Mucosa of descending colon (tissue), 3 donors: ENCODE measurements around the gene SP1. TPM values are rescaled to one million over a fixed set of nuclear protein-coding genes. Genes with fewer than 3 reads are reported as not detected.

Experiments
- ATAC-seq: fragments of 200-7000 bp; cut with Tn5 transposase; one replicate; pipeline ENCODE4 v1.9.1; 2020; ENCODE audit warnings: mild to moderate bottlenecking, moderate library complexity
- DNase-seq, 3 donors: peaks; one replicate each; pipeline ENCODE4 v3.0.0-alpha.2; 2020
- H3K36me3 ChIP-seq: fragments of 200-600 bp; one replicate; pipeline ENCODE4 v1.8.0; 2021; ENCODE audit warnings: low read depth, mild to moderate bottlenecking
- H3K4me1 ChIP-seq: fragments of 200-600 bp; one replicate; pipeline ENCODE4 v1.8.0; 2021; ENCODE audit warnings: low read depth, mild to moderate bottlenecking
- H3K4me3 ChIP-seq: fragments of 200-600 bp; one replicate; pipeline ENCODE4 v1.8.0; 2021; ENCODE audit warnings: mild to moderate bottlenecking
- H3K9me3 ChIP-seq: fragments of 200-600 bp; one replicate; pipeline ENCODE4 v1.8.0; 2021; ENCODE audit warnings: mild to moderate bottlenecking
- intact Hi-C, 2 donors: fragments of 100-400 bp; cut with DNase I in 1 of 2; cut with micrococcal nuclease in 1 of 2; formaldehyde crosslinking; loops; one replicate each; pipeline versions ENCODE4 v1.11.0 to v1.11.1; 2022; cut with DNase I, micrococcal nuclease
- total RNA-seq, 3 donors: library from RNA; stranded (reverse); fragmentation: NEBNext Ultra II Directional in 2 of 3; extraction: Animal tissue kit (Norgen Biotek cat#: 25700) in 2 of 3; gene quantifications; one replicate each; pipeline versions ENCODE4 v1.2.1 to v1.2.4, GENCODE V29; 2021 to 2023
- TF ChIP-seq, protein P1 (sequence below): fragments of 200-600 bp; IDR thresholded peaks from one replicate; pipeline ENCODE4 v1.8.0; 2022; ENCODE audit warnings: antibody characterized with exemption, mild to moderate bottlenecking
- donor health status: DM: no; HTN: no; CAD: no; lungs with moderate emphysema.
- donor health status: DM: no; HTN: no; CAD: no.
- donor health status: DM: no; HTN: yes; CAD: no.

Gene SP1
- total RNA-seq, 3 donors from 2014 or later, result 96.1 to 111 (median 105) TPM

DNA sequence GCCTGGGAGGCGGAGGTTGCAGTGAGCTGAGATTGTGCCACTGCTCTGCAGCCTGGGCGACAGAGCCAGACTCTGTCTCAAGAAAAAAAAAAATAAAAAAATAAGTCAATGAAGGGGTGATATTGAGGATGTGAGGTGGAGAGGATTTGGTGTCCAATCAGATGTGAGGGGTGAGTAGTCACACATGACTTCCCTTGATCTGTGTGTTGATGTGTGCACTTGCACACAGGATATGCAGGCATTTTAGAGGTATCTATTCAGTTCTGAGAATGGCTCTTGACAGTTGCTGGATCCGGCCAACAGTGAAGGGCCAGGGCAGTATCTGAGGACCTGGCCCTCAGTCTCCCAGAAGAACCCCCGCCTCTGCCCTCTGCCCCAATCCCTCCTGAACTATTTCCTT lies 36.0 kb upstream of the SP1 start:
- intact Hi-C loops, result no loop called here
- Histone ChIP-seq H3K4me1 (peaks cover 3% of the 10 kb centered on the region), H3K36me3 (no peaks in the 10 kb centered on the region), H3K9me3 (no peaks in the 10 kb centered on the region), H3K4me3 (no peak overlapping the region)
- TF ChIP-seq, protein P1, sequence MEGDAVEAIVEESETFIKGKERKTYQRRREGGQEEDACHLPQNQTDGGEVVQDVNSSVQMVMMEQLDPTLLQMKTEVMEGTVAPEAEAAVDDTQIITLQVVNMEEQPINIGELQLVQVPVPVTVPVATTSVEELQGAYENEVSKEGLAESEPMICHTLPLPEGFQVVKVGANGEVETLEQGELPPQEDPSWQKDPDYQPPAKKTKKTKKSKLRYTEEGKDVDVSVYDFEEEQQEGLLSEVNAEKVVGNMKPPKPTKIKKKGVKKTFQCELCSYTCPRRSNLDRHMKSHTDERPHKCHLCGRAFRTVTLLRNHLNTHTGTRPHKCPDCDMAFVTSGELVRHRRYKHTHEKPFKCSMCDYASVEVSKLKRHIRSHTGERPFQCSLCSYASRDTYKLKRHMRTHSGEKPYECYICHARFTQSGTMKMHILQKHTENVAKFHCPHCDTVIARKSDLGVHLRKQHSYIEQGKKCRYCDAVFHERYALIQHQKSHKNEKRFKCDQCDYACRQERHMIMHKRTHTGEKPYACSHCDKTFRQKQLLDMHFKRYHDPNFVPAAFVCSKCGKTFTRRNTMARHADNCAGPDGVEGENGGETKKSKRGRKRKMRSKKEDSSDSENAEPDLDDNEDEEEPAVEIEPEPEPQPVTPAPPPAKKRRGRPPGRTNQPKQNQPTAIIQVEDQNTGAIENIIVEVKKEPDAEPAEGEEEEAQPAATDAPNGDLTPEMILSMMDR, result no peak
- DNase-seq (no peak), ATAC-seq (no peak)

DNA sequence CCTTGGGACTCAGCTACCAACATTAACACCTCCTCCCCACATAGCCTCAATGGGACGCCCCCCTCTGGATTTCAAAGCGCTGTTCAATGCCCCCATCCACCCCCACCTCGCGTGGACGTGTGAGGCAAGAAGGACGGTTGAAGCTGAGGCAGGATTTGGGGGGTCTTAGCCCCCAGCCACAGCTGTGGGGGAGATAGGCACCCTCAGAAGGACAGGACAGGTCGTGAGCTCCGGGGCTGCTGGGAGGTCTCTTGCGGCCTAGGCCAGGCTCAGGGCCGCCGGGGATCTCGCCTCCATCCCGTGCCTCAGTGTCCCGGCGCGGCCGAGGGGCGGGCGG lies 35.5 kb upstream of the SP1 start:
- TF ChIP-seq, protein P1, result no peak
- no peak for ATAC-seq
- peaks cover 3% of the 10 kb centered on the region for H3K4me1 ChIP-seq
- no peaks in the 10 kb centered on the region for H3K9me3 ChIP-seq
- no peak overlapping the region for H3K4me3 ChIP-seq
- intact Hi-C loops, result no loop called here
- H3K36me3 ChIP-seq, result no peaks in the 10 kb centered on the region
- no peak for DNase-seq

DNA sequence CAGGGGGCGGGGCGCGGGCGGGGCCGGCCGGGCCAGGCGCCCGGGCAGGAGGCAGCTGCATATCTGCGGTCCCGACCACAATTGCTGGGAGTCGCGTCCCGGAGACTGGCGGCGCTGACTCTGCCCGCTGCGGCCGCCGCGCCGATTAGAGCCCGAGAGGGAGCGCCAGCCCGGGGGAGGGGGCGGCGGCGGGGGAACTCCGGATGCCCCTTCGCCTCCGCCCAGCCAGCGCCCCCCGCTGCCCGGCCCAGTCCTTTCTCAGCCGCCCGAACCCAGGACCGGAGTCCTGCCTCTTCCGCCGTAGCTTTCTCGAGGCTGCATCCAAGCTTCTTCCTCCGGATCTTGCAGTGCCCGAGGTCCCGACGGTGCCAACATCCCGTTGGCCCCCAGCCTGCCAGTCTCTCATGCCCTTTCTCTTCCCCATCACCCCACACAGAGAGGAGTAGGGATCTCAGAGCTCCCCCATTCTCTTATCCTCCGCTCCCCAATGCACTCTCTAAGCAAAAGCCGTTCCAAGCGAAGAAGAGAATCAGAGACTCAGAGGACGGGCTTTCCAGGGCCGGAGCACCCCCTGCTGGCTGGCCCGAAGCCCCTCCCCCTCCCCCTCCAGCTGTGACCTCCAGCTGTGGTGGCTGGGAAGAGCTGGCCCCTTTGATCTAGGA lies 35.0 kb upstream of the SP1 start:
- Histone ChIP-seq H3K9me3 (no peaks in the 10 kb centered on the region), H3K4me3 (no peak overlapping the region), H3K4me1 (peaks cover 3% of the 10 kb centered on the region), H3K36me3 (no peaks in the 10 kb centered on the region)
- ATAC-seq (peak; percentile 92), DNase-seq (peak; percentile 74 to 81 (median 80))
- TF ChIP-seq, protein P1, result peak; percentile 31
- intact Hi-C loops, result no loop called here

DNA sequence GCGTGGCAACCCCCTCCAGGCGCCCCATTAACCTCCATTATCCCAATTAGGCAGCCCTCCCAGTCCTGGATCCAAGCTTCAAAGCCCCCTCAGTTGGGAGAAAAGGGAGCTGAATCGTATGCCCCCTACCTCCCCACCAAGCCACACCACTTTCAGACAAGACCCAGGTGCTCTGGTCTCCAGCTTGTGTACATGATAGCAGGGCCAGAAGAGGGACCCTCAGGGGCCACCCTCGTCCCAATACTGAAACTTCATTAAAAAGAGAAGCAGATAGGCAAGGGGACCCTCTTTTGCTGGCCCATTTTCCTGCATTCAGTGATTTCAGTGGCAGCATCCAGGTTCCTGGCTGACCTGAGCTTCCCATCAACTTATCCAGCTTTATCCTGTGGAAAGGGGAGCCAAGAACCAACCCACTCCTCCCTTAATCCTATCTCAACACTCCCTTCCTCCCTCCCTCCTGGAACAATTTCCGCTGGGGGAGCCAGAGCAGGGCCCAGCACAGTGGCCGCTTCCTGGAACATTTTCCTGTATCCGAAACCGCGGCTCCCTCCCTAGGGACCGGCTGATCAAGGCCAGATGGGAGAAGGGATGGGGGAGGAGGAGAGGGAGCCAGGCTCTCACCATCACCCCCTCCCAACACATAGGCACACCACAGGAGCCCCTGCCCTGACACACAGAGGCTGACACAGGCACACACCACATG lies 34.3 kb upstream of the SP1 start:
- H3K36me3 ChIP-seq, result no peaks in the 10 kb centered on the region
- TF ChIP-seq, protein P1, result no peak
- DNase-seq, result no peak
- no peak for ATAC-seq
- intact Hi-C loops, result no loop called here
- H3K9me3 ChIP-seq, result no peaks in the 10 kb centered on the region
- no peak overlapping the region for H3K4me3 ChIP-seq
- H3K4me1 ChIP-seq, result peaks cover 3% of the 10 kb centered on the region

DNA sequence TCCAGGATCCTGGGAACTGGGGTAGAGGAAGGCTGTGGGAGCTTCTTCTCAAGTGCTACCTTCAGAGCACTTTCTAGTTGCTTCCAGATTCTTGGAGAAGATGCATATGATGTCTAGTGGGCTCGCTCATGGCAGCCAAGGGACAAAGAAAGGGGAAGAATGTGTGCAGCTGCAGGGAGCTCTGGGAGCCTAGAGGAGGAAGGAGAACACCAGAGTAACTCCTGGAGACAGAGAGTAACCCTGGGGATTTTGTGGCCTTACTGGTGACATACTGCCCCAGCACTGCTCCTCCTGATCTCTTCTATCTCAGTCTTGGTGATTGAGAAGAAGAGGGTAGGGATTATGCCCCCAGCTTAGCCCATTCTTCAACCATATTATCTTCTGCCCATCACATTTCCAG lies 33.5 kb upstream of the SP1 start:
- Histone ChIP-seq H3K4me3 (no peak overlapping the region), H3K9me3 (no peaks in the 10 kb centered on the region), H3K4me1 (peaks cover 3% of the 10 kb centered on the region), H3K36me3 (no peaks in the 10 kb centered on the region)
- TF ChIP-seq, protein P1, result no peak
- no peak for ATAC-seq
- intact Hi-C loops, result no loop called here
- no peak for DNase-seq
